ENCODE results near the gene RAB3GAP2.

DNA sequence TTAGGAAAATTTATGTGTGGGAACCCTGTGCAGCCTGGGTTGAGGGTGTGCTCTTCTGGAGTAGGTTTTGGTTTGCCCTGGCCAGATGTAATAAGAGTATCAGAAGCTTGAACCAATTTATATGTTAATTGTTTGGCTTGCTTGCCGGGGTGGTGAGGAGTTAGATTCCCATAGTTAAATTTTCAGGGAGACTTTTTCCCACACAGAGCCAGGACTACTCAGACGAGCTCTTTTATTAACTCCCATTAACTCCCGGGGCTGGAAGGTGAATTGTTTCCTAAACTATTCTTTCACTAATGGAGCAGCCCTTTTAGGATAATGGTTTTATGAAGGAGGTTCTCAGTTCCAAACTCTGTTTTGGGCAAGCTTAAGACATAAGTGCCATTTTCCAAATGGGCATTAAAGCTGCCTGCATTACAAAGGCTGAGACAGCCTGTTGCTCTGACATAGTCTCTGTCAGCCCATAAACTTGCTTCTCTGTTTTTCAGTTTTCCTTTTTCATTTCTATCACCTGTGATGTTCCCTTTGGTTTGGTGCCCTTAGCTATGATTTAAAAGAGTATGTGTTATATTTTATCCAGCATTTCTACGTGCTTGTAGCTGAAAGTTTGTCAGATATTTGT is 18.0 kb upstream of the RAB3GAP2 start:
- TF ChIP-seq, protein P1, sequence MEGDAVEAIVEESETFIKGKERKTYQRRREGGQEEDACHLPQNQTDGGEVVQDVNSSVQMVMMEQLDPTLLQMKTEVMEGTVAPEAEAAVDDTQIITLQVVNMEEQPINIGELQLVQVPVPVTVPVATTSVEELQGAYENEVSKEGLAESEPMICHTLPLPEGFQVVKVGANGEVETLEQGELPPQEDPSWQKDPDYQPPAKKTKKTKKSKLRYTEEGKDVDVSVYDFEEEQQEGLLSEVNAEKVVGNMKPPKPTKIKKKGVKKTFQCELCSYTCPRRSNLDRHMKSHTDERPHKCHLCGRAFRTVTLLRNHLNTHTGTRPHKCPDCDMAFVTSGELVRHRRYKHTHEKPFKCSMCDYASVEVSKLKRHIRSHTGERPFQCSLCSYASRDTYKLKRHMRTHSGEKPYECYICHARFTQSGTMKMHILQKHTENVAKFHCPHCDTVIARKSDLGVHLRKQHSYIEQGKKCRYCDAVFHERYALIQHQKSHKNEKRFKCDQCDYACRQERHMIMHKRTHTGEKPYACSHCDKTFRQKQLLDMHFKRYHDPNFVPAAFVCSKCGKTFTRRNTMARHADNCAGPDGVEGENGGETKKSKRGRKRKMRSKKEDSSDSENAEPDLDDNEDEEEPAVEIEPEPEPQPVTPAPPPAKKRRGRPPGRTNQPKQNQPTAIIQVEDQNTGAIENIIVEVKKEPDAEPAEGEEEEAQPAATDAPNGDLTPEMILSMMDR (IDR thresholded peaks at IDR 0.05) = no peak
- no peak for TF ChIP-seq POLR2A (IDR thresholded peaks at IDR 0.05)

All from ovary (tissue), 3 donors.